GM21447 (cell line): Measurements from ENCODE around the gene NT5C3B.
"Not testable (repeated sequence)": the region's sequence is repeated elsewhere in the genome, so short reads cannot be mapped to it uniquely, and the experiment has no call there.

Source experiments
- ATAC-seq: cut with Tn5 transposase; IDR thresholded peaks from one replicate; pipeline ENCODE4 v1.9.1; 2021; ENCODE audit not compliant: unreplicated experiment

The NT5C3B gene

DNA sequence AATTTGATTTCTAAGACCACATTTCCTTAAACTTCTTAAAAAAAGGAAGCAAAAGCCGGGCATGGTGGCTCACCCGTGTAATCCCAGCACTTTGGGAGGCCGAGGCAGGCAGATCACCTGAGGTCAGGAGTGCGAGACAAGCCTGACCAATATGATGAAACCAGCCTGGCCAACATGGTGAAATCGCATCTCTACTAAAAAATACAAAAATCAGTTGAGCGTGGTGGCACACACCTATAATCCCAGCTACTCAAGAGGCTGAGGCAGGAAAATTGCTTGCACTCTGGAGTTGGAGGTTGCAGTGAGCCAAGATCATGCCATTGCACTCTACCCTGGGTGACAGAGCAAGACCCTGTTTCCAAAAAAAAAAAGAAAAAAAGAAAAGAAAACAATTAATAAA, 4.7 kb upstream of the NT5C3B start:
- ATAC-seq: not testable (repeated sequence)

DNA sequence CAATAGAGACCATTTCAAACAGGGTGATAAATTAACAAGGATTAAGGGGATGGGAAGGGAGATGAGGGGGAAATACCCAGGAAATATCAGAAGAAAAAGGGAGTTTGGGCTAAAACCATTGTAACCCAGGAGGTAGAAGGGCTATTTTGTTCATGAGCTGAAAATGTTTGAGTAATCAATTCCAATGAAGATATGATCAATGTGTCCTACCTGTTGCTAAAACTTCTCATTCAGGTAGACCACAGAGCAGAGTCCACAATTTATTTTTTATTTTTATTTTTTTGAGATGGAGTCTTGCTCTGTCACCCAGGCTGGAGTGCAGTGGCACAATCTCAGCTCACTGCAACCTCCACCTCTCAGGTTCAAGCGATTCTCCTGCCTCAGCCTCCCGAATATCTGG, 3.4 kb upstream of the NT5C3B start:
- not testable (repeated sequence) for ATAC-seq

DNA sequence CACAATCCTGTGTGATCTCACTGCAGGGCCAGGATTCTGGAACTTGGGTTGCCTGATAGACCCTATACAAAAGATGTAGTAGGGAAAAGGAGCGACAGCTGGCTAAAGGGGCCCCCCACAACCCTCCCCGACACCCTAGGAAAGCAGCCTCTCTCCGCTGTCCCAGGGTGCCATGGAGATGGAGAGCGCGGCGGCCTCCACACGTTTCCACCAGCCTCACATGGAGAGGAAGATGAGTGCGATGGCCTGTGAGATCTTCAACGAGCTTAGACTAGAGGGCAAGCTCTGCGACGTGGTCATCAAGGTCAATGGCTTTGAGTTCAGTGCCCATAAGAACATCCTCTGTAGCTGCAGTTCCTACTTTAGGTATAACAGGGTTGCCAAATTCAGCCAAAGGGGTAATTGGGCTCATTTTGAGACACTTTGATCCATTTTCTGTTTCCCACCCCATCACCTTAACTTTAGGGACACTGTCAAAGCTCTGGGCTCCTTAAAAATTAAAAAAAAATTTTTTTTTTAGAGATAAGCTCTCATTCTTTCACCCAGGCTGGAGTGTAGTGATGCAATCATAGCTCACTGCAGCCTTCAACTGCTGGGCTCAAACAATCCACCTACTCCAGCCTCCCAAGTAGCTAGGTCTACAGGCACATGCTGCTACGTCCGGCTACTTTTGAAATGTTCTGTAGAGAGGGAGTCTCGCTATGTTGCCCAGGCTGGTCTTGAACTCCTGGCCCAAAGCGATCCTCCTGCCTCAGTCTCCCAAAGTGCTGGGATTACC, 1.9 kb upstream of the NT5C3B start, which contains the start of gene KLHL10:
Gene KLHL10, plus strand, starts transcription at position 65 of the 778 bp plus-strand sequence. Its CDS starts 108 bp downstream, at position 173.
- ATAC-seq: no peak

DNA sequence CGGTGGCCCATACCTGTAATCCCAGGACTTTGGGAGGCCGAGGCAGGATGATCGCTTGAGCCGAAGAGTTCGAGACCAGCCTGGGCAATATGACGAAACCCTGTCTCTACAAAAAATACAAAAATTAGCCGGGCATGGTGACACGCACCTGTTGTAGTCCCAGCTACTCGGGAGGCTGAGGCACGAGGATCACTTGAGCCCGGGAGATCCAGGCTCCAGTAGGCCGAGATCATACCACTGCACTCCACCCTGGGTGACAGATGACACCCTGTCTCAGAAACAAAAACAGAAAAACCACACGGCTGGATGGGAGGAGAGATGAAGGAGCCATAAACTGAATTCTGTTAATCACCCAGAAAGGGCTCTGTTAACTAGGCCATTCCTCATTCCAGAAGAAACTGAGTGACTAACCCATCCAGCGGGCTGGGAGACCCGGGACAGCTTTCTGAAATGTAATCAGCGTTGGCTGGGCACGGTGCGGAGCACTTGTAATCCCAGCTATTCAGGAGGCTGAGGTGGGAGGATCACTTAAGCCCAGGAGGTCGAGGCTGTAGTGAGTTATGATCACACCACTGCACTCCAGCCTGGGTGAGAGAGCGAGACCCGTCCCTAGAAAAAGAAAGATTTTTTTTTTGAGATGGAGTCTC, 641 bp upstream of the NT5C3B start:
- no peak for ATAC-seq

DNA sequence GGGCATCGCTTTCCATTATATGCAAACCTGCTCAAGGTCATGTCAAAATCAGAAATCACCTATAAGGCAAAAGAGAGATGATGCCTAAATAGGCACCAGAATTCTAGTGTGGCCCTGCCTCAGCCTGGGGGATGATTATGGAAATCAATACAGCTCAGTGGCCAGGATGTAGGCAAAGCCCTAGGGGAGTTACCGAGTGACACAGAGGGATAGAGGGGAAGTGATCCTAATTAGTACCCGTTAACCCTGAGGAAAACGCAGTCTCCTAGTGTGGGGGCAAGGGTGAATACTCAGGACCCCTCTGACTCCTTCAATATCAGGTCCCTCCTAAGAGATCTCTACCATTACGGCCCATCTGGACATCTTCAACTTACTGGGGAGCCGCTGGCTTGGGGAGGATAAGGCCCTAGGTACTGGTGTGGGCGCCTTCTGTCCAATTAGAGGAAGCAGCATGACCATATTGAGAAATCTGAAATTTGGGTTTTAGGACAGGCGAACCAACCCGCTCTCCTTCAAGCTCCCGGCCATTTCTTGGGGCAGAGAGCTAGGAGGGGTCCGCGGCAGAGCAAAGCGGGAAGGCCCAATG, 725 bp downstream of the NT5C3B start:
- no peak for ATAC-seq

DNA sequence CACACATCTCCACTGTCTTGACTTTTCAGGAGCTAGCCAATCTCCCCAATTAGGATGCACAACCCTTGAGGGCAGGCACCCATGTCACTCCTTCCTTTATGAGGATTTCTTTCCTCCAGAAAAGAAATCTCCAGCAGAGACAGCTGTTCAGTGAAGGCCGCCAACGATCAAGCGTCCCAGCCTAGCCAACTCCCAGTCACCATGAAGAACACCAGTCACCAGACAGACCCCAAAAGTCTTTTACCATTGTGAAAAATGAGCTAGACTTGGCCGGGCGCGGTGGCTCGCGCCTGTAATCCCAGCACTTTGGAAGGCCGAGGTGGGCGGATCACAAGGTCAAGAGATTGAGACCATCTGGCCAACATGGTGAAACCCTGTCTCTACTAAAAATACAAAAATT, 6.1 kb downstream of the NT5C3B start:
- not testable (repeated sequence) for ATAC-seq

GRCh38 chr17:41825175-41825845, 10.7 kb downstream of the NT5C3B start:
- no peak for ATAC-seq

DNA sequence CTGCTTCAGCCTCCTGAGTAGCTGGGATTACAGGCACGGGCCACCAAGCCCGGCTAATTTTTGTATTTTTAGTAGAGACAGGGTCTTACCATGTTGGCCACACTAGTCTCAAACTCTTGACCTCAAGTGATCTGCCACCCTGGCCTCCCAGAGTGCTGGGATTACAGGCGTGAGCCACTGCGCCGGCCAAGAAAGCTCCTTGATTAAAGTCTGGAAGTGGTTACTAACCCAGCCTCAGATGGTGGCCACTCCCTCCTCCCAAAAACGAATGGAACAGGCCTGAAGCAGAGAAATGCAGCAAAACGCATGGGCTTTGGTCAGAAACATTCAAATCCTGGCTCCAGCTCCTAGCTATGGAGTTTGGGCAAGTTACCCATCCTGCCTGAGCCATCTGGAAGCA, 11.9 kb downstream of the NT5C3B start:
- ATAC-seq: no peak

DNA sequence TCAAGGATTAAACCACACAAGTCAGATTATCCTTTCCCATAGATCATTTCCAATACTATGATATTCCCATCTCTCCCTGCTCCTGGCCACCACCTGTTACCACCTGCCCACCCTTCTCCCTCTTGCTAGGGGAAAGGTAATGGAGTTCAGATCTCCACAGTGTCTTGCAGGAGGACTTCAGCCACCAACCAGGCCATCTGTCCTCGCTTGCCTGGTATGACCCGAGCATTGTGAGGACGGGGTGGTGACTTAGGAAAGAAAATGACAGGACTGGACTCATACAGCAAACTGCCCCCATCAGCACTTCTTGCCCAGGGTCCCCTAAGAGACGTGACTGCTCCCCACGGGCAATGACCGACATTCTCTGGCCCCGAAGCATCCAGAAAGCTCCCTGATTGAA, 12.5 kb downstream of the NT5C3B start:
- no peak for ATAC-seq

DNA sequence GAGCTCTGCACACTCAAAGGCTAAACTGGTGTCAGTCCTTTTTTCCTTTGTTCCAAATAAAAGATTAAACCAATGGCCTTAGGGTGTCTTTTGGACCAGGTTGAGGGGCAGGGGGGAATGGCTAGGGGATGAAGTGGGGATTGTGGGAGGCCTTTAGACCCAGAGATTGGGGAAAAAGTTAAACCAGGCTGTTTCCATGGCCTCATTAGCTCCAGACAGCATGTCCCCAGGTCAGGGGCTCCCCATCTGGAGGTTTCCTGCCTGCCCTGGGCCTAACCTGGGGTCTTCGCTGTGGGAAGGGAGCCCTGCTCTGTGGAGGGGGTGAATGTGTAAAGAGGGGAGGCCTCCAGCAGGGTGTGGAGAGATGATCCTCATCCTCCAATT, 12.9 kb downstream of the NT5C3B start:
- ATAC-seq: no peak

GRCh38 chr17:41822216-41823140, 13.6 kb downstream of the NT5C3B start:
- ATAC-seq: no peak

GRCh38 chr17:41821776-41822175, 14.3 kb downstream of the NT5C3B start:
- ATAC-seq: no peak

GRCh38 chr17:41818024-41818423, 18.0 kb downstream of the NT5C3B start:
- no peak for ATAC-seq

DNA sequence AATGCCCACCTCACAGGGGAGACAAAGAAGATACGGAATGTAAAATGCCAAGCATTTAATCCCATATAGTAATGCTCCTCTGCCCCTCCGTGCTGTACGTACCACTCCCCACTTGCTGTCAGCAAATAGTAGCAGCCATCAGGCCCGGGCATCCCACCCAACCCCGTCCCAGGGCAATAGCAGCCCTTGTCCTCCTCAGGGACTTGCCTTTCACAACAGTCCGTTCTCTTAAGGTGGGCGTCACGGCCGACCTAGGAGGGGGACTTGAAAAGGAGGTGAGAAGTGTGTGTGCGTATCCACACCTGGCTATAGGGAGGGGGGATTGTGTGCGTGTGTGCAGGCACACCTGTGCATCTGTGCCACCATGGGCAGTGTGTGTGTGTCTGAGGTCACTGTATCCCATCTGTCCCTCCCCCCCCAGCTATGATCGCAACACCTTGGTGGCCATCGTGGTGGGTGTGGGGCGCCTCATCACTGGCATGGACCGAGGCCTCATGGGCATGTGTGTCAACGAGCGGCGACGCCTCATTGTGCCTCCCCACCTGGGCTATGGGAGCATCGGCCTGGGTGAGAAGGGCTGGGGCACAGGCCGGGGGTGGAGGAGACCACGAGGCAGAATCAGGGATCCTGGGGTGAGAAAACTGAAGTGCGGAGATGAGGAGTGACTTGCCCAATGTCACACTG, 19.3 kb downstream of the NT5C3B start:
- ATAC-seq: no peak

DNA sequence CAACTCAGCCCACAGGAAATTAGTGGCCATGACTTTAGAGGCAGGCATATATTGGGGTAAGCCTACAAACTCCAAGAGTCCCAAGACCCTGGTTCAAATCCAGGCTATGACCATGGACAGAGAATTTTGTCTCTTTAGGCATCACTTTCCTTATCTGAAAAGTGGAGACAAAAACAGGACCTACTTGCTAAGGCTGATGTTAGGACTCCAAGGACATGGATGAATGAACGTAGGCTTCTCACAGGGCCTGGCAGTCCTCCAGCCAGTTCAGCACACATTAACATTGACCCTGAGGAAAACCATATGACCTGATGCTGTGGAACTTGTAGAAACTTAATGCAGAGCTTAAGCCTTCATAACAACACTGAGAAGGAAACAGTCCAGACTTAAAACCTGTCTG, 21.8 kb downstream of the NT5C3B start:
- no peak for ATAC-seq

GRCh38 chr17:41813699-41814124, 22.3 kb downstream of the NT5C3B start:
- no peak for ATAC-seq

DNA sequence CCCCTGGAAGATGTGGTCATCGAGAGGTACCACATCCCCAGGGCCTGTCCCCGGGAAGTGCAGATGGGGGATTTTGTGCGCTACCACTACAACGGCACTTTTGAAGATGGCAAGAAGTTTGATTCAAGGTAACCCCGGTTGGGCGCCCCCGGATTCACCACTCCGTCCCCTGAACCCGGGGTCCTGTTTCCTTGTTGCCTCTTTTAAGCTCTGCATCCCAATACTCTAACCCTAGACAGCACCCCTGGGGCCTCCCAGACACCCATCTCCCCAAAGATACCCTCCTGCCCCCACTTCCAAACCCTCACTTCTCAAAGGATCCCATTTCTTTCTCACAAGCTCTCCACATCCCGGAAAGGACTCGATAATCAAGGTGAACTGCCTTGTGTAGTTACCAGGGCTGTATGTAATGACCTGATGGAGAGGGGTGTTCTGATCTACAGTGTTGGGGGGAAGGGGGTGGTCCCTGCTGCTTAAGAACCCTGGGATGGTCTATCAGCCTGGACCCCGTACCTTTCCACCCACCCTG, 22.8 kb downstream of the NT5C3B start:
- no peak for ATAC-seq

GRCh38 chr17:41812381-41813151, 23.5 kb downstream of the NT5C3B start, which contains the start of gene FKBP10:
Gene FKBP10, plus strand, starts transcription at chr17:41813004. Its CDS starts 31 bp downstream, at chr17:41813035.
- peak; percentile 8 for ATAC-seq
